CD8-positive, alpha-beta memory T cell (primary cell): ENCODE data around the gene CDKN2B-AS1. TPM values are rescaled to one million over a fixed set of nuclear protein-coding genes. Genes with fewer than 3 reads are reported as not detected.

Experiments
- CTCF ChIA-PET: fragments of 350-600 bp; sonication (Branson Sonifier 250); formaldehyde crosslinking; loops from one replicate; lab custom pipeline; 2021; ENCODE audit warnings: antibody characterized with exemption; lab: Charles Lee
- POLR2A ChIA-PET: fragments of 350-600 bp; sonication (Branson Sonifier 250); formaldehyde crosslinking; loops from one replicate; lab custom pipeline; 2021; ENCODE audit warnings: antibody characterized with exemption; lab: Charles Lee
- DNase-seq, 5 donors: peaks; one replicate each; pipeline versions ENCODE4 v3.0.0 to v3.0.0-alpha.2; 2020 to 2022; ENCODE audit warnings: mixed read lengths in 1 of 5
- H3K27ac ChIP-seq: one replicate; pipeline ENCODE4 v1.7.0; 2013; ENCODE audit warnings: low read depth, mild to moderate bottlenecking, low read length, moderate library complexity
- H3K27me3 ChIP-seq: 2 replicates; pipeline ENCODE4 v1.7.0; 2013; ENCODE audit warnings: low read length, mild to moderate bottlenecking; ENCODE audit not compliant: insufficient read depth, poor library complexity, severe bottlenecking
- H3K36me3 ChIP-seq: 2 replicates; pipeline ENCODE4 v1.7.0; 2013; ENCODE audit warnings: mild to moderate bottlenecking, low read length, moderate library complexity; ENCODE audit not compliant: insufficient read depth
- H3K4me1 ChIP-seq: 2 replicates; pipeline ENCODE4 v1.7.0; 2013; ENCODE audit warnings: mild to moderate bottlenecking, low read length, moderate library complexity; ENCODE audit not compliant: insufficient read depth
- H3K4me3 ChIP-seq: 2 replicates; pipeline ENCODE4 v1.7.0; 2013; ENCODE audit warnings: mild to moderate bottlenecking, low read length
- H3K9me3 ChIP-seq: 2 replicates; pipeline ENCODE4 v1.7.0; 2013; ENCODE audit warnings: mild to moderate bottlenecking, low read length
- H3K27ac Mint-ChIP-seq, 8 donors: one replicate each; pipeline ENCODE4 v1.8.0; 2020 to 2021; ENCODE audit warnings: mixed read lengths in 8 of 8, mild to moderate bottlenecking in 6 of 8, inconsistent platforms in 3 of 8, moderate library complexity in 3 of 8
- H3K27me3 Mint-ChIP-seq, 2 donors: one replicate each; pipeline ENCODE4 v1.8.0; 2020 to 2021; ENCODE audit warnings: mixed read lengths in 2 of 2, mild to moderate bottlenecking in 1 of 2, moderate library complexity in 1 of 2
- H3K36me3 Mint-ChIP-seq, 3 donors: one replicate each; pipeline ENCODE4 v1.8.0; 2020 to 2021; ENCODE audit warnings: mixed read lengths in 3 of 3, inconsistent platforms in 1 of 3, mild to moderate bottlenecking in 1 of 3
- H3K4me1 Mint-ChIP-seq, 3 donors: one replicate each; pipeline ENCODE4 v1.8.0; 2020 to 2021; ENCODE audit warnings: mixed read lengths in 3 of 3, inconsistent platforms in 1 of 3, mild to moderate bottlenecking in 1 of 3
- H3K4me3 Mint-ChIP-seq, 7 donors: one replicate each; pipeline ENCODE4 v1.8.0; 2020 to 2021; ENCODE audit warnings: mixed read lengths in 7 of 7, mild to moderate bottlenecking in 6 of 7, moderate library complexity in 4 of 7, inconsistent platforms in 2 of 7
- H3K9me3 Mint-ChIP-seq, 5 donors: one replicate each; pipeline ENCODE4 v1.8.0; 2020 to 2022; ENCODE audit warnings: mixed read lengths in 5 of 5, mild to moderate bottlenecking in 3 of 5, moderate library complexity in 2 of 5, inconsistent platforms in 1 of 5
- polyA plus RNA-seq: library from polyadenylated mRNA; unstranded; fragments of 300-500 nt; fragmentation: Illumina TruSeq; gene quantifications from one replicate; pipeline ENCODE4 v1.2.3, GENCODE V29; 2021
- total RNA-seq, 2 experiments: library from RNA; stranded (reverse); gene quantifications; one replicate each; pipeline ENCODE4 v1.2.3, GENCODE V29; 2021

CDKN2B-AS1 gene
- total and polyA plus RNA-seq, 3 experiments from 2014 or later = 0.58 to 0.74 TPM; not detected in 1

GRCh38 chr9:22154064-22154463 is 159.5 kb downstream of the CDKN2B-AS1 start:
- peaks cover 2 to 10% of the 10 kb centered on the region in 2 donors for H3K27me3 Mint-ChIP-seq
- H3K36me3 ChIP-seq = no peaks in the 10 kb centered on the region
- H3K4me3 ChIP-seq = no peak overlapping the region
- CTCF ChIA-PET = no interaction called here
- no peaks in the 10 kb centered on the region for H3K4me1 Mint-ChIP-seq
- H3K4me1 ChIP-seq = no peaks in the 10 kb centered on the region
- DNase-seq = peak in 1 of 5 donors; percentile 36
- no peaks in the 10 kb centered on the region for H3K9me3 ChIP-seq
- no peak overlapping the region for H3K27ac Mint-ChIP-seq
- no peak overlapping the region for H3K4me3 Mint-ChIP-seq
- POLR2A ChIA-PET = no interaction called here
- H3K27me3 ChIP-seq = no peaks in the 10 kb centered on the region
- H3K36me3 Mint-ChIP-seq = no peaks in the 10 kb centered on the region
- H3K27ac ChIP-seq = no peak overlapping the region
- H3K9me3 Mint-ChIP-seq = no peaks in the 10 kb centered on the region

- ChIA-PET POLR2A (no interaction called here), CTCF (no interaction called here)
- Histone ChIP-seq H3K27ac (no peak overlapping the region), H3K9me3 (no peaks in the 10 kb centered on the region), H3K4me1 (no peaks in the 10 kb centered on the region), H3K36me3 (no peaks in the 10 kb centered on the region), H3K4me3 (no peak overlapping the region), H3K27me3 (no peaks in the 10 kb centered on the region)
- Mint-ChIP-seq H3K27me3 (peaks cover 0 to 20% of the 10 kb centered on the region in 2 donors), H3K9me3 (no peaks in the 10 kb centered on the region), H3K36me3 (no peaks in the 10 kb centered on the region), H3K27ac (peak overlapping the region in 1 of 8 donors; percentile 15), H3K4me1 (no peaks in the 10 kb centered on the region), H3K4me3 (no peak overlapping the region)
- no peak for DNase-seq
Observed at GRCh38 chr9:22156586-22156985, 162.0 kb downstream of the CDKN2B-AS1 start.

GRCh38 chr9:22157276-22157675 is 162.7 kb downstream of the CDKN2B-AS1 start:
- Mint-ChIP-seq H3K4me1 (no peaks in the 10 kb centered on the region), H3K27ac (no peak overlapping the region), H3K4me3 (no peak overlapping the region), H3K27me3 (peaks cover 1 to 23% of the 10 kb centered on the region in 2 donors), H3K9me3 (no peaks in the 10 kb centered on the region), H3K36me3 (no peaks in the 10 kb centered on the region)
- CTCF ChIA-PET = no interaction called here
- Histone ChIP-seq H3K36me3 (no peaks in the 10 kb centered on the region), H3K27me3 (no peaks in the 10 kb centered on the region), H3K9me3 (no peaks in the 10 kb centered on the region), H3K27ac (no peak overlapping the region), H3K4me1 (no peaks in the 10 kb centered on the region), H3K4me3 (no peak overlapping the region)
- DNase-seq = no peak
- POLR2A ChIA-PET = no interaction called here

GRCh38 chr9:22157828-22158227 is 163.2 kb downstream of the CDKN2B-AS1 start:
- Mint-ChIP-seq H3K9me3 (no peaks in the 10 kb centered on the region), H3K27me3 (peaks cover 2 to 20% of the 10 kb centered on the region in 2 donors), H3K4me1 (no peaks in the 10 kb centered on the region), H3K36me3 (no peaks in the 10 kb centered on the region), H3K4me3 (no peak overlapping the region), H3K27ac (no peak overlapping the region)
- Histone ChIP-seq H3K9me3 (no peaks in the 10 kb centered on the region), H3K27ac (no peak overlapping the region), H3K4me3 (no peak overlapping the region), H3K4me1 (no peaks in the 10 kb centered on the region), H3K36me3 (no peaks in the 10 kb centered on the region), H3K27me3 (no peaks in the 10 kb centered on the region)
- POLR2A ChIA-PET = no interaction called here
- CTCF ChIA-PET = no interaction called here
- no peak for DNase-seq

GRCh38 chr9:22158271-22158670 is 163.7 kb downstream of the CDKN2B-AS1 start:
- H3K4me3 ChIP-seq = no peak overlapping the region
- DNase-seq = no peak
- H3K4me1 ChIP-seq = no peaks in the 10 kb centered on the region
- H3K27ac ChIP-seq = no peak overlapping the region
- H3K4me3 Mint-ChIP-seq = no peak overlapping the region
- ChIA-PET CTCF (no interaction called here), POLR2A (no interaction called here)
- no peaks in the 10 kb centered on the region for H3K36me3 ChIP-seq
- H3K36me3 Mint-ChIP-seq = no peaks in the 10 kb centered on the region
- no peak overlapping the region for H3K27ac Mint-ChIP-seq
- peaks cover 2 to 20% of the 10 kb centered on the region in 2 donors for H3K27me3 Mint-ChIP-seq
- H3K27me3 ChIP-seq = no peaks in the 10 kb centered on the region
- no peaks in the 10 kb centered on the region for H3K4me1 Mint-ChIP-seq
- no peaks in the 10 kb centered on the region for H3K9me3 Mint-ChIP-seq
- H3K9me3 ChIP-seq = no peaks in the 10 kb centered on the region

GRCh38 chr9:22158927-22159346 is 164.3 kb downstream of the CDKN2B-AS1 start:
- Mint-ChIP-seq H3K36me3 (no peaks in the 10 kb centered on the region), H3K27me3 (peaks cover 2 to 20% of the 10 kb centered on the region in 2 donors), H3K4me1 (no peaks in the 10 kb centered on the region), H3K4me3 (no peak overlapping the region), H3K9me3 (no peaks in the 10 kb centered on the region), H3K27ac (no peak overlapping the region)
- no peak for DNase-seq
- ChIA-PET POLR2A (no interaction called here), CTCF (no interaction called here)
- Histone ChIP-seq H3K9me3 (no peaks in the 10 kb centered on the region), H3K4me3 (no peak overlapping the region), H3K4me1 (no peaks in the 10 kb centered on the region), H3K27me3 (no peaks in the 10 kb centered on the region), H3K36me3 (no peaks in the 10 kb centered on the region), H3K27ac (no peak overlapping the region)

- Mint-ChIP-seq H3K27me3 (peaks cover 2 to 20% of the 10 kb centered on the region in 2 donors), H3K4me3 (no peak overlapping the region), H3K36me3 (no peaks in the 10 kb centered on the region), H3K27ac (no peak overlapping the region), H3K9me3 (no peaks in the 10 kb centered on the region), H3K4me1 (no peaks in the 10 kb centered on the region)
- Histone ChIP-seq H3K27me3 (no peaks in the 10 kb centered on the region), H3K4me3 (no peak overlapping the region), H3K4me1 (no peaks in the 10 kb centered on the region), H3K9me3 (no peaks in the 10 kb centered on the region), H3K27ac (no peak overlapping the region), H3K36me3 (no peaks in the 10 kb centered on the region)
- POLR2A ChIA-PET = no interaction called here
- CTCF ChIA-PET = no interaction called here
- no peak for DNase-seq
Observed at GRCh38 chr9:22159586-22159985, 165.0 kb downstream of the CDKN2B-AS1 start.

- Mint-ChIP-seq H3K27ac (no peak overlapping the region), H3K27me3 (peaks cover 2 to 20% of the 10 kb centered on the region in 2 donors), H3K36me3 (no peaks in the 10 kb centered on the region), H3K4me1 (no peaks in the 10 kb centered on the region), H3K4me3 (no peak overlapping the region), H3K9me3 (peaks cover 0 to 3% (median 0%) of the 10 kb centered on the region in 5 donors)
- ChIA-PET POLR2A (no interaction called here), CTCF (no interaction called here)
- H3K4me3 ChIP-seq = no peak overlapping the region
- H3K27me3 ChIP-seq = no peaks in the 10 kb centered on the region
- no peaks in the 10 kb centered on the region for H3K4me1 ChIP-seq
- no peak for DNase-seq
- no peaks in the 10 kb centered on the region for H3K36me3 ChIP-seq
- H3K9me3 ChIP-seq = no peaks in the 10 kb centered on the region
- no peak overlapping the region for H3K27ac ChIP-seq
Observed at GRCh38 chr9:22160221-22160620, 165.6 kb downstream of the CDKN2B-AS1 start.

GRCh38 chr9:22165144-22165543 is 170.6 kb downstream of the CDKN2B-AS1 start:
- Histone ChIP-seq H3K9me3 (no peaks in the 10 kb centered on the region), H3K36me3 (no peaks in the 10 kb centered on the region), H3K27me3 (no peaks in the 10 kb centered on the region), H3K27ac (no peak overlapping the region), H3K4me1 (no peaks in the 10 kb centered on the region), H3K4me3 (no peak overlapping the region)
- Mint-ChIP-seq H3K27me3 (peaks cover 2 to 8% of the 10 kb centered on the region in 2 donors), H3K4me1 (no peaks in the 10 kb centered on the region), H3K36me3 (no peaks in the 10 kb centered on the region), H3K27ac (no peak overlapping the region), H3K4me3 (no peak overlapping the region), H3K9me3 (peaks cover 0 to 3% (median 0%) of the 10 kb centered on the region in 5 donors)
- CTCF ChIA-PET = no interaction called here
- DNase-seq = no peak
- POLR2A ChIA-PET = no interaction called here
